GM19395 (cell line): ENCODE data around the gene CPD.

Experiments used
- ATAC-seq: cut with Tn5 transposase; IDR thresholded peaks from one replicate; pipeline ENCODE4 v1.9.1; 2021; ENCODE audit warnings: mild to moderate bottlenecking, moderate library complexity; ENCODE audit not compliant: unreplicated experiment

Gene CPD

GRCh38 chr17:30493780-30494179 is 115.1 kb downstream of the CPD start:
- ATAC-seq = no peak

GRCh38 chr17:30495586-30495985 is 116.9 kb downstream of the CPD start:
- no peak for ATAC-seq

- no peak for ATAC-seq
These were observed 124.8 kb downstream of the CPD start for GRCh38 chr17:30503558-30503957.

- ATAC-seq = no peak
These were observed 127.2 kb downstream of the CPD start for GRCh38 chr17:30505868-30506417.

- ATAC-seq = no peak
These were observed 127.8 kb downstream of the CPD start for GRCh38 chr17:30506481-30506880.

- no peak for ATAC-seq
These were observed 134.6 kb downstream of the CPD start for GRCh38 chr17:30513346-30513745.

- ATAC-seq = no peak
These were observed 136.3 kb downstream of the CPD start for GRCh38 chr17:30514895-30515596.

GRCh38 chr17:30517786-30518185 is 139.1 kb downstream of the CPD start:
- ATAC-seq = no peak

GRCh38 chr17:30519166-30519565 is 140.4 kb downstream of the CPD start:
- ATAC-seq = no peak
